HG02981 (cell line): ENCODE results near the gene PLPP1.

ENCODE experiments used
- ATAC-seq: cut with Tn5 transposase; IDR thresholded peaks from one replicate; pipeline ENCODE4 v1.9.1; 2021; ENCODE audit warnings: mild to moderate bottlenecking, moderate library complexity; ENCODE audit not compliant: unreplicated experiment

Gene PLPP1

DNA sequence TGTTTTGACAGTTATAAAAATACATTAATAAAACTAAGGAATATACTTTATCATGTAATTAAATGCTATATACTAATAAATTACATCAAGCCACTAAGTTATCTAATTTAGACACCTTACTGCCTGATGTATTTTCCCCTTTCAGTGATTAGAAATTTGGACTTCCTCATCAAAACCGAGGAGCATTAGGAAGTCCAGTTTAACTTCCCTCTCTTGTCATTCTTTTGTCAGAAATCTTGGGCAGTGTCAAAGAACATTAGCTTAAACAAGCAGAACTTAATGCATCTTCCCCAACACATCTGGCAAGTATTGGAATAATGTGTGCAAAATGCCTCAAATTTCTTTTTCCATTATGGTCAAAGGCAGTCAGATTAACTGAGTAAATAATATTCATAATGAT lies 81.6 kb downstream of the PLPP1 start:
- no peak for ATAC-seq

DNA sequence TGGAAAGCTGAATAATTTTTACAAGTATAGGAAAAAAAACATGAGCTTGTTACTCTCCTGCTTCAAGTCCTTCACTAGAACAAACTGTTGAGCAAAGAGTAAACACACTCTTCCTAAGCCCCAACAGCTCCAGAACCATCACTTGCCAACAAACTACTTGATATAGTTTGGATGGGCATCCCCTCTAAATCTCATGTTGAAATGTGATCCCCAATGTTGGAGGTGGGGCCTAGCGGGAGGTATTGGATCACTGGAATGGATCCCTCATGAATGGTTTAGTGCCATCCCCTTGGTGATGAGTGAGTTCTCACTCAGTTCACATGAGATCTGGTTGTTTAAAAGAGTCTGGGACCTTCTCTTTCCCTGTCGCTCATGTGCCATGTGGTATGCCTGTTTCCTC lies 82.8 kb downstream of the PLPP1 start:
- ATAC-seq, result no peak

GRCh38 chr5:55450050-55450765 lies 84.6 kb downstream of the PLPP1 start:
- ATAC-seq, result no peak

DNA sequence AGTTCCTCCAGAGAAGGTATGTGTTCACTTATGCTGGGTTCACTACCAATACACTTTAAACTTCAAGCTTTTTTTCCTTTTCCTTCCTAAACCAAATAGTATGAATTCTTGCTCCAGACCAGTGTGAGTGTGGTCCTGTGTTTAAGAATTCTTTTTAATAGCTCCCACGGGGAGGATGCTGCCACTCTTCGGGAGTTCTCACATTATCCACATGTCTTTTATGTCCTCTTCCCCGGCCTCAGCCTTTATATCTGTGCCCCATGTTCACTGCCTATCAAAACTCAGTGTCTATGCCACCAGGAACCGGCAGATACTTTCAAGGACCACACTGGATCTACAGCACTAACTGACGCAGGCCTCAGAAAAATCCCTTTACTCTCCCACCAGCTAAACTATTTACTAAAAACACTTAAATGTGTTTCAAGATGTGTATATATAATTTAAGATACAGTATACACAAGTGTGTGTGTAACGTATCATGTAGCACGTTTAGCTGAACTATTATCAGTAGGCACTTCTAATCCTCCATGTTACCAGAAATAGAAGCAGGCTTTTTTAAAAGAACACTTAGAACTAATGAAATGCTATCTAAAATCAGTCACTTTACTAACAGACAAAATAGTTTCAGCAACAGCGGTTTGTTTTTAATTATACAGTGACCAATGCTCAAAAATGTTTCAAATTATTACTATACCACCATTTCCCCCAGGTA lies 88.0 kb downstream of the PLPP1 start:
- ATAC-seq, result no peak

DNA sequence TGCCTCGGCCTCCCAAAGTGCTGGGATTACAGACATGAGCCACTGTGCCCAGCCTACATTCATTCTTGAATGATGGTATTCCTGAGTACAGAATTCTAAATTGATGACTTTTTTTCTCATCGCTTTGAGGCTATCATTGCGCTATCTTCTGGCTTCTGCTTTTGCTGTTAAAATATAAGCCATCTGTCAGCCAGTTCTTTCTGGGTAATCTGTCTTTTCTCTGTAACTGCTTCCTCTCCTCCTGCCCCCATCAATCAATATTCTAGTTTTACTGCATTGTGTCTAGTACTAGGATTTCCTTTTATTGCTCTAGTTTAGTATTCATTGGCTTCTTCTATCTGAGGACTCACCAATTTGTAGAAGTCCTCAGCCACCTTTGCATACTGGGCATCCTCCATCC lies 89.0 kb downstream of the PLPP1 start:
- ATAC-seq, result no peak

DNA sequence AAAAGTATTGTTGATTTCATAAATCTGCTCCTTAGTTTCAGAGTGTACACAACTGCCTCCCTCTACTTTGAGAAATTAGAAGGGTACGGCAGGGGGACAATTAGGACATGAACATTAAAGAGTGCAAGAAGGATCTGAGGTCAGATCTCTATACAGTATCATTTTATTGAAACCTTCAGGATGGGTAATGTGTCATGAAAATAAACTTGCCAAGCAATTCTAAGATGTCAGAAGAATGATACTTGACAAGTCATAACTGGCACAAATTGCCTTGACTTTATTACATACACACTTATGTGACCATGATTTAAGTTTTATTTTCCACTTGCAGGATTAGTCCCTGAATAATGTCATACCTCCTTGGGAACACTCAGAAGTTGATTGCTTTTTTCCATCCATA lies 92.8 kb downstream of the PLPP1 start:
- ATAC-seq, result no peak

GRCh38 chr5:55441107-55441771 lies 93.5 kb downstream of the PLPP1 start:
- no peak for ATAC-seq

GRCh38 chr5:55440188-55440646 lies 94.5 kb downstream of the PLPP1 start:
- ATAC-seq, result no peak

GRCh38 chr5:55438998-55439397 lies 95.8 kb downstream of the PLPP1 start:
- ATAC-seq, result no peak

DNA sequence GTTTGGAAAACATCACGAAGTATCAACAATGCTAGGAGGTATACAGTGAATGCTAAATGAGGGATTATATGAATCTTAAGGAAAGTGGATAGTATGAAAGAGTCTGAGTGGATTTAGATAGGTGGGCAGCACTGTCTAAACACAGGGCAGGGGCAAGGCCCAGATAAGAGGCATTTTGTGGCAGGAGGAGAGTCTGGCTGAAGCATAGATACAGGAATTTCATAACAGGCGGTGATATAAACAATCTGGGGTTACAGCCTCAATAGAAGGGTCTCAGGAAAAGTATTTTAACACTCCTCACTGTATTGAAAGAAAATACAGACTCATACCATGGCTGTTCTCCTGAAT lies 96.9 kb downstream of the PLPP1 start:
- no peak for ATAC-seq

DNA sequence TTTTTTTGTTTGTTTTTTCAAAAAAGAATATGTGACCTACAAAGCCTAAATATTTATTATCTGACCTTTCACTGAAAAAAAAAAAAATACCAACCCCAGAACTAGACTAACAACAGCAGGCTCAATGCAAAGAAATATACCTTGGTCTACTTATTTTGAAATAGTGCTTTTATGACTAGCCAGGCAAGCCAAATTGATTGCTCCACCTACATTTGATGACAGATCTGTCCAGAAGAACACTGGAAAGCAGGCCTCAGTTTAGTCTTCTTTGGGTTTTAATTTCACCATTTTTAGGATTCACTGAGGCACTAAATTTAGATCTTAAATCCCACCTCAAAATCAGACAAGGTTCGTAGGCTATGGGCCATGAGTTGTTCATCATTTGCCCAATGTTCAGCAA lies 97.3 kb downstream of the PLPP1 start:
- ATAC-seq, result no peak

DNA sequence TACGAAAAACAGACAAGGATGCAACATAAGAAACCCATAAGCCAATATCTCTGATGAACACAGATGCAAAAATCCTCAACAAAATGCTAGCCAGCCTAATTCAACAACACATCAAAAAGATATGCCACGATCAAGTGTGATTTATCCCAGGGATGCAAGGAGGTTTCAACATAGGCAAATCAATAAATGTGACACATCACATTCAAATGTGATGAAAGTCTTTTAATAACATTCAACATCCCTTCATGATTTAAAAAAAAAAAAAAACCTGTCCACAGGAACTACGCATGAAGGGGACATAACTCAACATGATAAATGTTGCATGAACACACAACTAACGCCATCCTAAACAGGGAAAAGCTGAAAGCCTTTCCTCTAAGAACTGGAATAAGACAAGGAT lies 102.2 kb downstream of the PLPP1 start:
- no peak for ATAC-seq

GRCh38 chr5:55429613-55430253 lies 105.0 kb downstream of the PLPP1 start:
- no peak for ATAC-seq

- ATAC-seq, result no peak
These were observed 105.5 kb downstream of the PLPP1 start for GRCh38 chr5:55429221-55429612.

GRCh38 chr5:55427157-55427556 lies 107.6 kb downstream of the PLPP1 start:
- no peak for ATAC-seq

DNA sequence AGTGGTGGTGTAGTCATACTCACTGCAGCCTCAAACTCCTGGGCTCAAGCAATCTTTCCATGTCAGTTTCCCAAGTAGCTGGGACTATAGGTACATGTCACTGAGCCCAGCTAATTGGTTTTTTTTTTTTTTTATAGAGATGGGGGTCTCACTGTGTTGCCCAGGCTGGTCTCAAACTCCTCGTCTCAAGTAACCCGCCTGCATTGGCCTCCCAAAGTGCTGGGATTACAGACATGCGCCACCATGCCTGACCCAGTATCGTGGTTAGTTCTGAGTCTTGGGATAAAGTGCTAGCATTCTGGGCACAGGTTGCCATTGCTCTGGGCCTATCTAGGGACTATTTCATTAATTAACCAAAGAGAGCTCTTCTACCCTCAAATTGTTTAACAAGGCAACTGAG lies 108.3 kb downstream of the PLPP1 start:
- no peak for ATAC-seq

- ATAC-seq, result peak; percentile 92
These were observed 113.7 kb downstream of the PLPP1 start for GRCh38 chr5:55421074-55421529.

GRCh38 chr5:55418994-55419968 lies 115.5 kb downstream of the PLPP1 start:
- ATAC-seq, result no peak

DNA sequence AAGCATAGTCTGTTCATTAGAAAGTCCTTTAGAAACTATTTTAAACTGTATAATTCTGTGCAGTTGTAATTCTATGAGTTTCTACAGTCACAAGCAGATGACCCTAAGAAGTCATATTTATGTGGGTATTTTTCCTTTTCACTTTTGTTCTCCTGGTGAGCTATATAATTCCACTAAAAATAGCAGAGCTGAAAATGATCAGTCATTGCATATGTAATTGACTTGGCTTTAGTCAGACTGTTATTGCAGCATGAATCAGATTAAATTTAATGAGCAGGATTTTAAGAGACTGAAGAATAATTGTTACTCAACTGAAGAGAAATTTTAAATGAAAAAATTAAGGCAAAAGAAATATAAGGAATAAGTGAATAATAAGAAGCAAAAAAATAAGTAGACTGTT lies 118.5 kb downstream of the PLPP1 start:
- ATAC-seq, result no peak

DNA sequence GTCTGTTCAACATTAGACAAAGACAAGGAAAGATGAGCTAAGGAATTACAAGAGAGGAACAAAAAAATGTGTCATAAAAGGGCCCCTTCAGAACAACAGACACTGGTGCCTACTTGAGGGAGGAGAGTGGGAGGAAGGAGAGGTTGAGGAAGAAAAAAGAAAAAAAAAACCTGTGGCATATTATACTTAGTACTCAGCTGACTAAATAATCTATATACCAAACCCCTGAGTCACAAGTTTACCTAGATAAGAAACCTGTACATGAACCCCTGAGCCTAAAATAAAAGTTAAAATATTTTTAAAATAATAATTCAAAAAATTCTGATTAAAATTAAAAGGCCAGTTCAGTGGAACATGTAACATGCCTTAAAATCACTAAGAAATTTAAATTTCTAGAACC lies 119.7 kb downstream of the PLPP1 start:
- ATAC-seq, result no peak
